Transverse colon (tissue), 4 donors: ENCODE results near the gene IWS1.

Source experiments
- CTCF ChIP-seq, 5 experiments: fragments of 200-600 bp in 3 of 5; fragments of 450-650 bp in 2 of 5; sonication (generic) in 3 of 5; IDR thresholded peaks; 1 replicate in 2 of 5; 2 replicates in 3 of 5; pipeline ENCODE4 v1.5.1; 2016 to 2017; ENCODE audit warnings: antibody characterized with exemption in 5 of 5, inconsistent platforms in 3 of 5, mild to moderate bottlenecking in 2 of 5, moderate library complexity in 1 of 5
- EP300 ChIP-seq: sonication (generic); formaldehyde crosslinking; IDR thresholded peaks from one replicate; pipeline ENCODE4 v1.6.1; 2017; ENCODE audit warnings: antibody characterized with exemption, low read depth
- POLR2AphosphoS5 ChIP-seq, 3 donors: sonication (generic); formaldehyde crosslinking; IDR thresholded peaks; one replicate each; pipeline ENCODE4 v1.6.1; 2016; ENCODE audit warnings: antibody characterized with exemption in 3 of 3

- TF ChIP-seq EP300 (no peak), CTCF (IDR thresholded peaks at IDR 0.05) (no peak), POLR2AphosphoS5 (IDR thresholded peaks at IDR 0.05) (no peak)
Measured at GRCh38 chr2:127431408-127432023, 94.8 kb downstream of the IWS1 start.
